GM12878 (cell line): ENCODE measurements around the gene DNA2. TPM values are rescaled to one million over a fixed set of nuclear protein-coding genes. Genes with fewer than 3 reads are reported as not detected.

Experiments used
- BCL3 ChIP-seq: IDR thresholded peaks from 2 replicates; pipeline ENCODE4 v1.6.1; 2011; ENCODE audit warnings: borderline replicate concordance, low read depth, mild to moderate bottlenecking, moderate library complexity, low read length; ENCODE audit not compliant: insufficient read depth, poor library complexity, severe bottlenecking
- CBX3 ChIP-seq: fragments of 200-600 bp; sonication (generic); IDR thresholded peaks from 2 replicates; pipeline ENCODE4 v1.6.1; 2016; ENCODE audit warnings: low read depth, borderline replicate concordance
- MEF2B ChIP-seq: fragments of 450-650 bp; IDR thresholded peaks from 2 replicates; pipeline ENCODE4 v1.6.1; 2018; ENCODE audit warnings: mild to moderate bottlenecking, moderate library complexity; ENCODE audit not compliant: partially characterized antibody, poor library complexity, severe bottlenecking
- PRDM15 ChIP-seq: fragments of 450-650 bp; formaldehyde crosslinking; IDR thresholded peaks from 2 replicates; pipeline ENCODE4 v1.4.0; 2020; ENCODE audit warnings: mild to moderate bottlenecking, moderate library complexity
- RAD21 ChIP-seq: IDR thresholded peaks from 2 replicates; pipeline ENCODE4 v1.6.1; 2011; ENCODE audit warnings: mild to moderate bottlenecking, low read depth, low read length, moderate library complexity; ENCODE audit not compliant: insufficient read depth
- RB1 ChIP-seq: fragments of 450-650 bp; formaldehyde crosslinking; IDR thresholded peaks from 2 replicates; pipeline ENCODE4 v1.6.1; 2017; ENCODE audit warnings: mild to moderate bottlenecking, borderline replicate concordance
- SIX5 ChIP-seq: IDR thresholded peaks from 2 replicates; pipeline ENCODE4 v1.6.1; 2011; ENCODE audit warnings: mild to moderate bottlenecking, low read depth, low read length, moderate library complexity; ENCODE audit not compliant: severe bottlenecking
- SREBF1 ChIP-seq: IDR thresholded peaks from 2 replicates; pipeline ENCODE4 v1.6.1; 2012; ENCODE audit warnings: mild to moderate bottlenecking, low read length
- TAF1 ChIP-seq: IDR thresholded peaks from 2 replicates; pipeline ENCODE4 v1.6.1; 2011; ENCODE audit warnings: mild to moderate bottlenecking, low read depth, low read length, borderline replicate concordance
- polyA plus RNA-seq, 11 experiments: library from polyadenylated mRNA; depleted of rRNA in 4 of 11; unstranded in 6 of 11; stranded (reverse) in 5 of 11; fragments of >200 nt; fragmentation: Nextera tagmentation in 4 of 11; fragmentation: Illumina TruSeq in 1 of 11; extraction: Ambion mirVana in 4 of 11; extraction: Trizol in 1 of 11; gene quantifications; 1 replicate in 1 of 11; 2 replicates in 10 of 11; pipeline versions ENCODE4 v1.2.1 to v1.2.3, GENCODE V29; 2011 to 2016; ENCODE audit warnings: inconsistent platforms in 2 of 11, missing spikeins in 2 of 11, low read depth in 1 of 11
- total RNA-seq, 4 experiments: library from RNA; depleted of rRNA in 3 of 4; stranded (reverse); fragments of >200 nt in 3 of 4; fragmentation: Illumina TruSeq in 1 of 4; extraction: Trizol in 1 of 4; gene quantifications; 2 replicates each; pipeline versions ENCODE4 v1.2.1 to v1.2.3, GENCODE V29; 2013 to 2021
- TF ChIP-seq, protein P1 (sequence below): fragments of 450-650 bp; IDR thresholded peaks from 2 replicates; pipeline ENCODE4 v1.6.1; 2017; ENCODE audit warnings: mild to moderate bottlenecking, moderate library complexity

The DNA2 gene
- total and polyA plus RNA-seq, 10 of the 15 experiments (the other 5 are each of a cell fraction or from before 2014, with no cell fraction given): 17.7 to 41.8 (median 28.4) TPM

DNA sequence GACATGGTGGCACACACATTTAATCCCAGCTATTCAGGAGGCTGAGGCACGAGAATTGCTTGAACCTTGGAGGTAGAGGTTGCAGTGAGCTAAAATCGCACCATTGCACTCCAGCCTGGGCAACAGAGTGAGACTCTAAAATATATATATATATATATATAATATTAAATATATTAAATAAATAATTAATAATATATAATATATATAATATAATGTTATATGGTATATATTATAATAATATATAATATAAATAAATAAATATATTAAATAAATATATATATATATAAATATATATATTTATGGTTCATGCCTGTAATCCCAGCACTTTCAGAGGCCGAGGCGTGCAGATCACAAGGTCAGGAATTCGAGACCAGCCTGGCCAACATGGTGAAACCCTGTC lies 105.2 kb downstream of the DNA2 start (continued):
- TF ChIP-seq BCL3: no peak
- TF ChIP-seq TAF1: no peak
- no peak for TF ChIP-seq RAD21
- TF ChIP-seq SIX5: no peak
- no peak for TF ChIP-seq SREBF1
- TF ChIP-seq CBX3: no peak
- no peak for TF ChIP-seq PRDM15 (CRISPR knock-in tag)
- no peak for TF ChIP-seq RB1
- TF ChIP-seq, protein P1, sequence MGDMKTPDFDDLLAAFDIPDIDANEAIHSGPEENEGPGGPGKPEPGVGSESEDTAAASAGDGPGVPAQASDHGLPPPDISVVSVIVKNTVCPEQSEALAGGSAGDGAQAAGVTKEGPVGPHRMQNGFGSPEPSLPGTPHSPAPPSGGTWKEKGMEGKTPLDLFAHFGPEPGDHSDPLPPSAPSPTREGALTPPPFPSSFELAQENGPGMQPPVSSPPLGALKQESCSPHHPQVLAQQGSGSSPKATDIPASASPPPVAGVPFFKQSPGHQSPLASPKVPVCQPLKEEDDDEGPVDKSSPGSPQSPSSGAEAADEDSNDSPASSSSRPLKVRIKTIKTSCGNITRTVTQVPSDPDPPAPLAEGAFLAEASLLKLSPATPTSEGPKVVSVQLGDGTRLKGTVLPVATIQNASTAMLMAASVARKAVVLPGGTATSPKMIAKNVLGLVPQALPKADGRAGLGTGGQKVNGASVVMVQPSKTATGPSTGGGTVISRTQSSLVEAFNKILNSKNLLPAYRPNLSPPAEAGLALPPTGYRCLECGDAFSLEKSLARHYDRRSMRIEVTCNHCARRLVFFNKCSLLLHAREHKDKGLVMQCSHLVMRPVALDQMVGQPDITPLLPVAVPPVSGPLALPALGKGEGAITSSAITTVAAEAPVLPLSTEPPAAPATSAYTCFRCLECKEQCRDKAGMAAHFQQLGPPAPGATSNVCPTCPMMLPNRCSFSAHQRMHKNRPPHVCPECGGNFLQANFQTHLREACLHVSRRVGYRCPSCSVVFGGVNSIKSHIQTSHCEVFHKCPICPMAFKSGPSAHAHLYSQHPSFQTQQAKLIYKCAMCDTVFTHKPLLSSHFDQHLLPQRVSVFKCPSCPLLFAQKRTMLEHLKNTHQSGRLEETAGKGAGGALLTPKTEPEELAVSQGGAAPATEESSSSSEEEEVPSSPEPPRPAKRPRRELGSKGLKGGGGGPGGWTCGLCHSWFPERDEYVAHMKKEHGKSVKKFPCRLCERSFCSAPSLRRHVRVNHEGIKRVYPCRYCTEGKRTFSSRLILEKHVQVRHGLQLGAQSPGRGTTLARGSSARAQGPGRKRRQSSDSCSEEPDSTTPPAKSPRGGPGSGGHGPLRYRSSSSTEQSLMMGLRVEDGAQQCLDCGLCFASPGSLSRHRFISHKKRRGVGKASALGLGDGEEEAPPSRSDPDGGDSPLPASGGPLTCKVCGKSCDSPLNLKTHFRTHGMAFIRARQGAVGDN: no peak
- no peak for TF ChIP-seq MEF2B
